GM12874 (cell line): Measurements from ENCODE around the gene GLIS1.

Experiments used
- TF ChIP-seq, protein P1 (sequence below): IDR thresholded peaks from 2 replicates; pipeline ENCODE4 v1.5.1; 2011; ENCODE audit warnings: low read depth, mild to moderate bottlenecking, control low read depth, low read length, moderate library complexity; ENCODE audit not compliant: insufficient read depth

The GLIS1 gene

DNA sequence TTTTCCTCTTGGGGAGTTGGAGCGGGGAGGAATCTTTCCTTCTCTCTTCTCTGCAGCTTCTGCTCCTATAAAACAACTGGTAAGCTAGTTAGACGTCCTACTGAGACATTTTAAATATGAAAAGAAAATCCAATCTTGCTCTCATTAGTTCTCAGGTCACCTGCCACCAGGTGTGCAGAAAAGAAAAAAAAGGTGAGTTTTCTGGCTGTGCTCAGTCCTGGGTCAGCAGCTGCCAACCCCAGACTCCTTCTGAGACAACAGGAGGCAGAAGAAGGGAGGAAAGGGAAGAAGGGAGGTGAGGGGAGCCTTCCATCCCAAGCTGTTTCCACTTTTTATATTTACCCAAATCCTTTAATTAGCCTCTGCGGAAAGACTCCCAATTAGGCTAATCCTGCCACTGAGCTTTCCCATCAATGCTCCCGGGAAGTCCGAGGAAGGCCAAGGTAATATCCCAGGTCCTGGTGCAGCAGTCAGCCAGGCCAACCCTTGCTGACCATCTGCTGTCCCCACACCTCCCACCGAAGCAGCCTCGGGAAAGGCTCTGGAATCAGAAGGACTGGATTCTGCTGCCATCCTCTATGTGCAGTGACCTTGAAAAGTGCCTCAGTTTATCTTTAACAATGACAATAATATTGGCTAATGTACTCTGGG lies 33.4 kb downstream of the GLIS1 start:
- TF ChIP-seq, protein P1, sequence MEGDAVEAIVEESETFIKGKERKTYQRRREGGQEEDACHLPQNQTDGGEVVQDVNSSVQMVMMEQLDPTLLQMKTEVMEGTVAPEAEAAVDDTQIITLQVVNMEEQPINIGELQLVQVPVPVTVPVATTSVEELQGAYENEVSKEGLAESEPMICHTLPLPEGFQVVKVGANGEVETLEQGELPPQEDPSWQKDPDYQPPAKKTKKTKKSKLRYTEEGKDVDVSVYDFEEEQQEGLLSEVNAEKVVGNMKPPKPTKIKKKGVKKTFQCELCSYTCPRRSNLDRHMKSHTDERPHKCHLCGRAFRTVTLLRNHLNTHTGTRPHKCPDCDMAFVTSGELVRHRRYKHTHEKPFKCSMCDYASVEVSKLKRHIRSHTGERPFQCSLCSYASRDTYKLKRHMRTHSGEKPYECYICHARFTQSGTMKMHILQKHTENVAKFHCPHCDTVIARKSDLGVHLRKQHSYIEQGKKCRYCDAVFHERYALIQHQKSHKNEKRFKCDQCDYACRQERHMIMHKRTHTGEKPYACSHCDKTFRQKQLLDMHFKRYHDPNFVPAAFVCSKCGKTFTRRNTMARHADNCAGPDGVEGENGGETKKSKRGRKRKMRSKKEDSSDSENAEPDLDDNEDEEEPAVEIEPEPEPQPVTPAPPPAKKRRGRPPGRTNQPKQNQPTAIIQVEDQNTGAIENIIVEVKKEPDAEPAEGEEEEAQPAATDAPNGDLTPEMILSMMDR, result no peak

DNA sequence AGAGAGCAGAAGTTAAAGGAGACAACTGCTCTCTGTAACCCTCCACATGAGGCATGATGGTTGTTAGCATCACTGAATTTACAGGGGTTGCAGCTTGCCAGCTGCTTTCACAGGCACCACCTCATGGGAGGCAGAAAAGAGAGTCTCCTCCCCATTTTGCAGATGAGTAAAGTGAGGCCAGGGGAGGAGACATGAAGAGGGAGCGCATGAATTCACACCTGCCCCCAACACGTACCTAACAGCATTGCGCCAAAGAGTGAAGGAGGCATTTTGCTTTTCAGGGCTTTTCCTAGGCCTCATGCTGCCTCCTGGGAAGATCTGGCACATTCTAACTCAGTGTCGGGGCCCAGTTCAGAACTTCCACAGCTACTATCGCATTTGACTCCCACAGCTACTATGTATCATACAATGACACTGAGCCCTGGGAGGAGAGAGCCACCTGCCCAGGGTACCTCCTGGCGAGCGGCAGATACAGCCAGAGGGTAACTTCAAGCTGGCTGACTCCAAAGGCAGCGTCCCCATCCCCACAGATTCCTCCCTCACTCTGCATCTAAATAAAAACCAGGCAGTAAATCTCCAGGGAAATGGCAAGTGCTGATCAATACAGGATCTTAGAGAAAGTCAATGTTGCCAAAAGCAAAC lies 34.0 kb downstream of the GLIS1 start:
- TF ChIP-seq, protein P1, result no peak

DNA sequence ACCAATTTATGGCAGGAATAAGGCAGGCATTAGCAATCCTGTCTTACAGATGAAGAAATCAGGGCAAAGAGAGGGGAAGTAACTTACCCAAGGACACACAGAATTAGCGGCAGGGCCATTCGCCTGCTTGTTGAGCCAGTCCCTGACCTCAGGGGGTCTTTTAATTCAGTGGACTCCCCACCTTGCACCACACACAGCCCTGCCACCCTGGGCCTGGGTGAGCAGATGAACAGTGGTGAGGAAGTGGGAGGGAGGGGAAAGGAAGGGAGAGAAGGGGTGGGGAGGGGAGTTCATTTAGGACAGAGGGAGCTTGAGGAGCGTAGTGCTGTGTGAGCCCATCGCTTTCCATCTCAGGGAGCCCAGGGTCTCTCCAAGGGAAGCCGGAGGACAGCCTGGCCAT lies 34.7 kb downstream of the GLIS1 start:
- TF ChIP-seq, protein P1, result no peak

DNA sequence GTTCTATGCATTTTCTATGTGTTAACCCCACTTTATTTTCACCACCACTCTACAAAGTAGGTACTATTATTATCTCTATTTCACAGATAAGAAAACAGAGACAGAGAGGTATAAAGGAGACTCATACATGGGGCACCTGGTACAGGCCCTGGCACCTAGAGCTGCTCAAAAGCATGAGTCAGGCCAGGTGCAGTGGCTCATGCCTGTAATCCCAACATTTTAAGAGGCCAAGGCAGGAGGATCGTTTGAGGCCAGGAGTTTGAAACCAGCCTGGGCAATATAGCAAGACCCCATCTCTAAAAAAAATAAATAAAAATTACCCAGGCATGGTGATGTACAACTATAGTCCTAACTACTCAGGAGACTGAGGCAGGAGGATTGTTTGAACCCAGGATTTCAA lies 35.8 kb downstream of the GLIS1 start:
- TF ChIP-seq, protein P1, result no peak

DNA sequence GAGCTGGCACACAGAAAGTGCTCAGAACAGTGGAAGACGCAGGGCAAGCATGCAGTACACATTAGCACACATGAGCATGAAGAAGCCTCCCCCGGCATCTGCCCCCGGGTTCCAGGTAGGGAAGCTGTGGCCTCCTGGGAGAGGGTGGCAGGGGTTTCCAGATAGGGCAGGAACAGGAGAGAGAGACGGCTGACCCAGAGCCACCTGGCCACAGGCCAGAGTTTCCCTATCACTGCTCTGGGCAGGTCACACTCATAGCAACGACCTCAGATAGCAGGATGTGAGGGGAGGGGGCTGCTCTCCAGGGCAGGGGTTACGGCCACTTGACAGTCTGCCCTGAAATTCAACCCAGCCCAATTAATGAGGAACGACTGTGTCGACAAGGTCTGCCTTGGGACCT lies 36.6 kb downstream of the GLIS1 start:
- TF ChIP-seq, protein P1, result no peak

DNA sequence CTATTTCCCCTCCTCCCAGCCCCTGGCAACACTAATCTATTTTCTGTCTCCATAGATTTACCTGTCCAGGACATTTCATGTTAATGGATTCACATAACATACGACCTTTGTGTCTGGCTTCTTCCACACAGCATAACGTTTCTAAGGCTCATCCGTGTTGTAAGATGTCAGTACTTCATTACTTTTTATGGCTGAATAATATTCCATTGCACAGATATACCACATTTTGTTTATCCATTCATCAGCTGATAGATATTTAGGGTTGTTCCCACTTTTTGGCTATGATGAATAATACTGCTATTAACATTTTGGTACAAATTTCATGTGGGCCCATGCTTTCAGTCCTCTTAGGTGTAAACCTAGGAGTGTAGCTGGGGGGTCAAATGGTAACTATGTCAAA lies 38.2 kb downstream of the GLIS1 start:
- TF ChIP-seq, protein P1, result no peak

DNA sequence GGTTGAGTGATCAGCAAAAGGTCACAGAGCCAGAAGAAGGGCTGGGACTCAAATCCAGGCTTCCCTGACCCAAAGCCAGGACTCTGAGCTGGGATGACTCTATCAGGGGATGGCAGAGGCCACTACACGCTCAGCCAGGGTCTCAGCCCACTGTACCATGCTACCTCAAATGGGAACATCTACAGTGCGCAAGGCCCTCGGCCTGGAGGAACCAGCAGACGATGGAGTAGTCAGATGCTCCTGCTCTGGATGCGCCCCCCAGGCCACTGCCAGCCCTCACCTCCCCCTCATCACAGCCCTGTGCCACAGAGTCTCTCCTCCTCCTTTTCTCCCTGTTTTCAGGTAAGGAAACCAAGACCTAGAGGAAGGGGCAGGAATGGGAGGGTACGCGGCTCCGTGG lies 39.0 kb downstream of the GLIS1 start:
- TF ChIP-seq, protein P1, result no peak
